ENCODE measurements around the gene FREM2. TPM values are rescaled to one million over a fixed set of nuclear protein-coding genes. Genes with fewer than 3 reads are reported as not detected.

FREM2 gene
- total and polyA plus RNA-seq, 2 of the 4 experiments (the other 2 are of a cell fraction) = not detected

DNA sequence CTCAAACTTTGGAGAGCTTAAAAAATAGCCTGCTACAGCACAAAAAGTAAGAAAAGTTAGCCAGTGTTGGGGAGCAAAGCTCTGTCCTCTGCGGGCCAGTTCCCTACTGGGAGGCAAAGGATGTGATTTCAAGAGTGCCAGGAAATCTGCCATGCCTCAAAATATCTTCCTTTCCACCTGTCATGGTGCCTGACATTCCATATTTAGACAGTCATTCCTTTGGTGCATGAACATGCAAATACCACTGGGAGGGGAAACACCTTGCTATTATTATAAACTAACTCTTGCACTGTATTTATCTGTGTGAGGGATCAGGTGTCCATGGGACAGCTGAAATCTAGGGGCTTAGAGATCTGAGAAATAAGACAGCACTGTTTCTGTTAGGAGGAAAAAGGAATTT is 10.3 kb downstream of the FREM2 start:
- no peak overlapping the region for H2AK5ac ChIP-seq (ENCODE audit: low read depth, low read length)
- H3K9ac ChIP-seq (ENCODE audit: low read depth, low read length) = no peak overlapping the region
- H3K23ac ChIP-seq (ENCODE audit: low read depth, low read length) = no peak overlapping the region
- H3K4me3 ChIP-seq (ENCODE audit: insufficient read depth, low read depth, low read length) = no peak overlapping the region
- ChIA-PET POLR2A (ENCODE audit: unreplicated experiment) (no interaction called here), CTCF (no interaction called here)
- intact Hi-C loops (cut with micrococcal nuclease) = no loop called here
- no peaks in the 10 kb centered on the region for H3K9me3 ChIP-seq (ENCODE audit: control insufficient read depth, insufficient read depth, low read length)
- H4K5ac ChIP-seq (ENCODE audit: low read depth, low read length) = no peak overlapping the region
- dilution Hi-C loops (cut with HindIII; ENCODE audit: low sequenced_read_pairs, unreplicated experiment) = no loop called here
- no TSS peak for BruUV-seq (replicated peaks)
- H3K56ac ChIP-seq (ENCODE audit: extremely low read depth, insufficient read depth, low read length) = no peak overlapping the region
- H3K27me3 ChIP-seq (ENCODE audit: control insufficient read depth, insufficient read depth, low read length) = no peaks in the 10 kb centered on the region
- no peak for DNase-seq
- no peak overlapping the region for H2AFZ ChIP-seq (replicated peaks; ENCODE audit: low read length, poor library complexity)
- H3K79me1 ChIP-seq (ENCODE audit: low read depth in 1 of 2, low read length in 2 of 2) = no peaks in the 10 kb centered on the region
- TF ChIP-seq MXI1 (IDR thresholded peaks at IDR 0.05; ENCODE audit: borderline replicate concordance, low read depth, low read length) (no peak), CHD1 (IDR thresholded peaks at IDR 0.05; ENCODE audit: low read depth, low read length) (no peak), MAFK (IDR thresholded peaks at IDR 0.05; ENCODE audit: low read depth, low read length) (no peak), BHLHE40 (IDR thresholded peaks at IDR 0.05; ENCODE audit: low read depth, low read length) (no peak)
- no peak overlapping the region for H4K91ac ChIP-seq (ENCODE audit: insufficient read depth, low read depth, low read length)
- H2AK9ac ChIP-seq (replicated peaks; ENCODE audit: low read depth, low read length, poor library complexity) = no peak overlapping the region
- H2BK20ac ChIP-seq (ENCODE audit: low read depth, low read length) = no peak overlapping the region
- H2BK15ac ChIP-seq (ENCODE audit: low read depth, low read length) = no peak overlapping the region
- H2BK5ac ChIP-seq (ENCODE audit: low read depth, low read length, poor library complexity, severe bottlenecking) = no peak overlapping the region
- no peak overlapping the region for H3K18ac ChIP-seq (ENCODE audit: low read depth, low read length)
- H4K8ac ChIP-seq (ENCODE audit: low read depth in 2 of 2, low read length in 2 of 2) = no peak overlapping the region
- no peaks in the 10 kb centered on the region for H4K20me1 ChIP-seq (ENCODE audit: insufficient read depth, low read length)
- H3K14ac ChIP-seq (replicated peaks; ENCODE audit: low read depth, low read length) = no peak overlapping the region
- no CpG with 5 or more reads among the region's 1 CpG for WGBS, 2 experiments (ENCODE audit: extremely low coverage in 2 of 2, insufficient read length in 1 of 2)
- H2BK120ac ChIP-seq (ENCODE audit: low read depth, low read length) = no peak overlapping the region
- H3K36me3 ChIP-seq (ENCODE audit: control insufficient read depth, insufficient read depth, low read length) = no peaks in the 10 kb centered on the region
- no peak for ATAC-seq (ENCODE audit: low read depth)
- no peak overlapping the region for H3K27ac ChIP-seq (ENCODE audit: insufficient read depth, low read length)
- no peaks in the 10 kb centered on the region for H3K4me1 ChIP-seq (ENCODE audit: control insufficient read depth, insufficient read depth, low read length)
- H3K9me1 ChIP-seq (ENCODE audit: insufficient read depth, low read length) = no peaks in the 10 kb centered on the region
- H3K4ac ChIP-seq (ENCODE audit: low read depth, low read length) = no peak overlapping the region
- no peak overlapping the region for H3K4me2 ChIP-seq (ENCODE audit: low read depth, low read length)
- in situ Hi-C loops (cut with MboI; ENCODE audit: low sequenced_read_pairs) = no loop called here

All from IMR-90 (cell line).